Neural progenitor cell (in vitro differentiated cells): ENCODE data around the gene HDGFL2. TPM values are rescaled to one million over a fixed set of nuclear protein-coding genes. Genes with fewer than 3 reads are reported as not detected.

Experiments
- DNase-seq: peaks from one replicate; pipeline ENCODE4 v3.0.0-alpha.2; 2016; ENCODE audit warnings: low spot score
- H2AFZ ChIP-seq: fragments of 200-600 bp; sonication (generic); replicated peaks from 2 replicates; pipeline ENCODE4 v1.6.1; 2016; ENCODE audit warnings: antibody characterized with exemption
- H3F3A ChIP-seq: fragments of 200-600 bp; sonication (generic); 2 replicates; pipeline ENCODE4 v1.6.1; 2016; ENCODE audit warnings: antibody characterized with exemption, low read depth
- H3K27ac ChIP-seq: fragments of 200-600 bp; sonication (generic); 2 replicates; pipeline ENCODE4 v1.5.1; 2016; ENCODE audit warnings: mild to moderate bottlenecking
- H3K27me3 ChIP-seq: fragments of 200-600 bp; sonication (generic); 2 replicates; pipeline ENCODE4 v1.6.1; 2016; ENCODE audit warnings: mild to moderate bottlenecking, moderate library complexity
- H3K36me3 ChIP-seq: fragments of 200-600 bp; sonication (generic); 2 replicates; pipeline ENCODE4 v1.5.1; 2016
- H3K4me1 ChIP-seq: fragments of 200-600 bp; sonication (generic); 2 replicates; pipeline ENCODE4 v1.6.1; 2016; ENCODE audit warnings: mixed run types
- H3K4me2 ChIP-seq: fragments of 200-600 bp; sonication (generic); 2 replicates; pipeline ENCODE4 v1.6.1; 2016
- H3K4me3 ChIP-seq: fragments of 200-600 bp; sonication (generic); 2 replicates; pipeline ENCODE4 v1.5.1; 2016
- H3K79me2 ChIP-seq: fragments of 200-600 bp; sonication (generic); 2 replicates; pipeline ENCODE4 v1.6.1; 2016; ENCODE audit warnings: low read depth
- H3K9ac ChIP-seq: fragments of 200-600 bp; sonication (generic); 2 replicates; pipeline ENCODE4 v1.6.1; 2016
- H3K9me3 ChIP-seq: fragments of 200-600 bp; sonication (generic); 2 replicates; pipeline ENCODE4 v1.5.1; 2016; ENCODE audit warnings: low read depth
- H4K20me1 ChIP-seq: fragments of 200-600 bp; sonication (generic); 2 replicates; pipeline ENCODE4 v1.6.1; 2016; ENCODE audit warnings: low read depth
- H3K27ac Mint-ChIP-seq: 3 replicates; pipeline ENCODE4 v1.8.0; 2021; ENCODE audit warnings: mixed read lengths
- H3K27me3 Mint-ChIP-seq: 2 replicates; pipeline ENCODE4 v1.8.0; 2022; ENCODE audit warnings: low read depth, mild to moderate bottlenecking, inconsistent platforms, moderate library complexity, mixed read lengths; ENCODE audit not compliant: insufficient read depth
- H3K36me3 Mint-ChIP-seq: 3 replicates; pipeline ENCODE4 v1.8.0; 2021; ENCODE audit warnings: mixed read lengths
- H3K4me1 Mint-ChIP-seq: 3 replicates; pipeline ENCODE4 v1.8.0; 2021; ENCODE audit warnings: mixed read lengths
- H3K4me3 Mint-ChIP-seq: 3 replicates; pipeline ENCODE4 v1.8.0; 2021; ENCODE audit warnings: mild to moderate bottlenecking, moderate library complexity, mixed read lengths
- H3K9me3 Mint-ChIP-seq: 3 replicates; pipeline ENCODE4 v1.8.0; 2020; ENCODE audit warnings: mixed read lengths
- CTCF ChIP-seq: fragments of 200-600 bp; sonication (generic); IDR thresholded peaks from 2 replicates; pipeline ENCODE4 v1.5.1; 2017; ENCODE audit warnings: antibody characterized with exemption, mild to moderate bottlenecking
- EZH2 ChIP-seq: fragments of 200-600 bp; sonication (generic); IDR thresholded peaks from 2 replicates; pipeline ENCODE4 v1.6.1; 2017; ENCODE audit warnings: antibody characterized with exemption, mild to moderate bottlenecking, moderate library complexity
- EZH2phosphoT487 ChIP-seq: fragments of 200-600 bp; sonication (generic); IDR thresholded peaks from 2 replicates; pipeline ENCODE4 v1.6.1; 2017; ENCODE audit warnings: antibody characterized with exemption
- total RNA-seq: library from RNA; depleted of rRNA; stranded (reverse); fragments of >200 nt; gene quantifications from 2 replicates; pipeline ENCODE4 v1.2.3, GENCODE V29; 2015; ENCODE audit warnings: low replicate concordance

The HDGFL2 gene
- total RNA-seq, 1 donor from 2014 or later = 36.0 TPM

- Mint-ChIP-seq H3K27me3 (peaks cover 15% of the 10 kb centered on the region), H3K4me1 (no peaks in the 10 kb centered on the region), H3K27ac (no peak overlapping the region), H3K36me3 (peaks cover 9% of the 10 kb centered on the region), H3K4me3 (no peak overlapping the region), H3K9me3 (no peaks in the 10 kb centered on the region)
- Histone ChIP-seq H4K20me1 (peaks cover 22% of the 10 kb centered on the region), H3K79me2 (no peaks in the 10 kb centered on the region), H3K4me3 (no peak overlapping the region), H3K27me3 (peaks cover 3% of the 10 kb centered on the region), H3K9ac (no peak overlapping the region), H3K4me2 (no peak overlapping the region), H3K27ac (no peak overlapping the region), H3K9me3 (no peaks in the 10 kb centered on the region), H2AFZ (no peak overlapping the region), H3K36me3 (no peaks in the 10 kb centered on the region), H3K4me1 (peaks cover 11% of the 10 kb centered on the region), H3F3A (no peaks in the 10 kb centered on the region)
- TF ChIP-seq CTCF = no peak
- TF ChIP-seq EZH2 = no peak
- TF ChIP-seq EZH2phosphoT487 = no peak
- no peak for DNase-seq
Observed at GRCh38 chr19:4507150-4507452, 35.0 kb downstream of the HDGFL2 start.

DNA sequence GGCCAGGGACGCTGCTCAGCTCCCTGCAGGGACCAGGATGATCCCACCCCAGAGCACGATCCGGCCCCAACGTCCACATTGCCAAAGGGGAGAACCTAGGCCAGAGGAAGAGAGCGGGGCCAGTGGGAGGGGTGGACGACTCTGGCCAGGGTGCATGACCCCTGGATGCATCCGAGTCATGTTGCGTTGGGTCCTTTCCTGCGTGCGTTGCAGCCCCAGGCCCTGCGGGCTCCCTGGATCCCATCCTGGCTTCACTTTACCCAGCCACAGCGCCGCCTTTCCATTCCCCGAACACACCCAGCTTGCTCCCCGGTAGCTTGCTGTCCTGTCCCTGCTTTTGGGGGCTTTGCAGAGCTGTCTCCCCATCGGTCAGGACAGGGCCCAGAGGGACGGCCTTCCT lies 35.7 kb downstream of the HDGFL2 start:
- Mint-ChIP-seq H3K4me3 (no peak overlapping the region), H3K27me3 (peaks cover 13% of the 10 kb centered on the region), H3K36me3 (peaks cover 9% of the 10 kb centered on the region), H3K4me1 (no peaks in the 10 kb centered on the region), H3K9me3 (no peaks in the 10 kb centered on the region), H3K27ac (peak overlapping the region; percentile 42)
- H2AFZ ChIP-seq = no peak overlapping the region
- no peak overlapping the region for H3K4me2 ChIP-seq
- H3K79me2 ChIP-seq = no peaks in the 10 kb centered on the region
- H3K27ac ChIP-seq = no peak overlapping the region
- no peaks in the 10 kb centered on the region for H3K36me3 ChIP-seq
- H3K27me3 ChIP-seq = peaks cover 8% of the 10 kb centered on the region
- no peak for TF ChIP-seq EZH2
- H3K9ac ChIP-seq = no peak overlapping the region
- no peak overlapping the region for H3K4me3 ChIP-seq
- no peaks in the 10 kb centered on the region for H3K9me3 ChIP-seq
- H3F3A ChIP-seq = no peaks in the 10 kb centered on the region
- no peak for DNase-seq
- H4K20me1 ChIP-seq = peaks cover 22% of the 10 kb centered on the region
- peaks cover 10% of the 10 kb centered on the region for H3K4me1 ChIP-seq

DNA sequence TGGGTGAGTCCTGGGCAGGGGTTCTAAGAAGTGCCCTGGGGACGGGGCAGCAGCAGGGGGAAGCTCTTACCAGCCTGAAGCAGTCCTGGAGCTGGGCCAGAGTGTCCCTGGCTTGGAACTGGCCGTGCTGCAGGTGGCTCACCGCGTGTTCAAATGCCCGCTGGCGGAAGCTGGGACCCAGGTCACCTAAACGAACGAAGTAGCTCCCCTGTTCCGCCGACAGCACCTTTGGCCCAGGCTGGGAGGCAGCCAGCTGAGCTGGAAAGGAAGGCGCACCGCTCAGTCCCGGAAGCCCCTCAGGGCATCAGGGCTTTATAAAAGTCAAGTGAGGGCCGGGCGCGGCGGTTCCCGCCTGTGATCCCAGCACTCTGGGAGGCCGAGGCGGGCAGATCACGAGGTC lies 36.6 kb downstream of the HDGFL2 start:
- no peaks in the 10 kb centered on the region for H3K4me1 Mint-ChIP-seq
- H3K36me3 Mint-ChIP-seq = peaks cover 9% of the 10 kb centered on the region
- no peak overlapping the region for H3K4me3 Mint-ChIP-seq
- H3K9ac ChIP-seq = no peak overlapping the region
- H3K9me3 ChIP-seq = no peaks in the 10 kb centered on the region
- peaks cover 11% of the 10 kb centered on the region for H3K27me3 ChIP-seq
- H3K27ac Mint-ChIP-seq = no peak overlapping the region
- H3K4me2 ChIP-seq = no peak overlapping the region
- no peak for DNase-seq
- H3F3A ChIP-seq = no peaks in the 10 kb centered on the region
- H4K20me1 ChIP-seq = peaks cover 13% of the 10 kb centered on the region
- no peaks in the 10 kb centered on the region for H3K79me2 ChIP-seq
- no peak overlapping the region for H3K27ac ChIP-seq
- peaks cover 1% of the 10 kb centered on the region for H3K4me1 ChIP-seq
- H3K4me3 ChIP-seq = no peak overlapping the region
- H3K27me3 Mint-ChIP-seq = peaks cover 11% of the 10 kb centered on the region
- no peaks in the 10 kb centered on the region for H3K36me3 ChIP-seq
- H3K9me3 Mint-ChIP-seq = no peaks in the 10 kb centered on the region
- H2AFZ ChIP-seq = no peak overlapping the region
- TF ChIP-seq EZH2 (no peak), EZH2phosphoT487 (no peak), CTCF (no peak)

DNA sequence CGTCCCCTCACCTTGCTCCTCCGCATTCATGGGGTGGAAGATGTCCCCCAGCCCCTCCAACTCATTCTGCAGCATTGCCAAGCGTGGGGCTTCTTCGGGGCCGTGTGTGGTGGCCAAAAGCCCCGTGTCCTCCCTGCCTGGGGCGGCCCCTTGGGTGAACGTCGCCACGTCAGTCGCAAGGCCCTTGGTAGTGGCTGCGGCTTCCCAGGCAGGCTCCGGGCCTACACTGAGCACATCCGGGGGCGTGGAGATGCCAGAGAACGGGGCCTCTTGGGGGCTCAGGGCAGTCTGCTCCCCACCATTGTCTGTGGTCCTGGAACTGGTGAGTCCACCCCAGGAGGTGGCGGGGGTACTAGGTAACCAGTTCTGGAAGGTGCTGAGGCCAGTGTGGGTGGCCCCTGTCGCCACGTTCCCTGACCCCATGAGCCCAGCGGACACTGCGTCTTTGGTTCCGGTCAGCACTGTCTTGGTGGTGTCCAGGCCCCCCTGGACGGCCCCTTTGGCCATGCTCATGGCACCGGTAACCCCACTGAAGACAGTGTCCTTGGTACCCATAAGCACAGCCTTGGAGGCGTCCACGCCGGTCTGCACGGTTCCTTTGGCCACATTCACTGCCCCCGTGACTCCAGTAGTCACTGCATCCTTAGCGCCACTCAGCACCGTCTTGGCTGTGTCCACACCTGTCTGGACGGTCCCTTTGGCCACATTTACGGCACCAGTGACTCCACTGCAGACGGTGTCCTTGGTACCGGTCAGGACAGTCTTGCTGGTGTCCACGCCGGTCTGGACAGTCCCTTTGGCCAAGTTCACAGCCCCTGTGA lies 38.5 kb downstream of the HDGFL2 start:
- no peak overlapping the region for H3K4me2 ChIP-seq
- H3K9ac ChIP-seq = no peak overlapping the region
- no peak for TF ChIP-seq EZH2
- TF ChIP-seq EZH2phosphoT487 = no peak
- TF ChIP-seq CTCF = no peak
- H3K9me3 ChIP-seq = no peaks in the 10 kb centered on the region
- DNase-seq = no peak
- H3K4me3 ChIP-seq = no peak overlapping the region
- H3F3A ChIP-seq = no peaks in the 10 kb centered on the region
- H2AFZ ChIP-seq = no peak overlapping the region
- no peaks in the 10 kb centered on the region for H3K79me2 ChIP-seq
- H4K20me1 ChIP-seq = peaks cover 3% of the 10 kb centered on the region
- H3K4me1 ChIP-seq = no peaks in the 10 kb centered on the region
- no peak overlapping the region for H3K27ac ChIP-seq
- H3K36me3 ChIP-seq = no peaks in the 10 kb centered on the region
- H3K4me3 Mint-ChIP-seq = no peak overlapping the region
- no peaks in the 10 kb centered on the region for H3K9me3 Mint-ChIP-seq
- H3K27ac Mint-ChIP-seq = no peak overlapping the region
- H3K36me3 Mint-ChIP-seq = peaks cover 6% of the 10 kb centered on the region
- H3K4me1 Mint-ChIP-seq = no peaks in the 10 kb centered on the region
- H3K27me3 Mint-ChIP-seq = peaks cover 14% of the 10 kb centered on the region
- peaks cover 24% of the 10 kb centered on the region for H3K27me3 ChIP-seq
